Measurements from ENCODE around the gene C1QTNF4.
"Not testable (repeated sequence)": the region's sequence is repeated elsewhere in the genome, so short reads cannot be mapped to it uniquely, and the experiment has no call there.

The C1QTNF4 gene

GRCh38 chr11:47593934-47594855 lies at the start of gene C1QTNF4:
C1QTNF4 (minus strand) TSS chr11:47594411; CDS start chr11:47590810, 3,601 bp downstream.
- no peak for DNase-seq

- peak; percentile 98 for DNase-seq
Measured at GRCh38 chr11:47642099-47642855, 48.1 kb upstream of the C1QTNF4 start, which contains the start of gene MTCH2. MTCH2 (minus strand) TSS chr11:47642559; CDS start chr11:47642465, 94 bp downstream.

DNA sequence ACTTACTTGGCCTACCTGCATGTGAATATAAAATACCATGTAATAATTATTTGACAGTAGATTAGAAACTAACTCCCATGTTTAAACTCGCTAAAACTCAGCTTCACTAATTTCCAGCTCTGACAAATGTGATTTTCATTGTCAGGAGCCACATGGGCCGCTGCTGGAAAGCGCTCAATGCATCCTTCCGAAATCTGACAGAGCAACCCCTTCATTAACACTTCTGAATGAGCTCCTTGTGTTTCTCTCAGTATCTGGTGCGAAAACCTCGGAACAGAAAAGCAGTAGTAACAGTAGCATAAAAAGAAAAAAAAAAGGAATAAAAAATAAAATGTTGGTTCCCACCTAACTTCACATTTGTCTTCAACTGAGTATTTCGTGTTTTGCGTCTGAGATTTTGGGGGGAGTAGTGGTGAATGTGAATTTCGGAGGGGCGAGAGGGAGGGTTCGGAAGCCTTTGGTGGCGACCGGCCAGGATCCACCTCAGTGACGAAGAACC lies 47.4 kb upstream of the C1QTNF4 start:
- DNase-seq, result no peak

- not testable (repeated sequence) for DNase-seq
Measured at GRCh38 chr11:47640506-47640905, 46.3 kb upstream of the C1QTNF4 start.

GRCh38 chr11:47636331-47636730 lies 42.1 kb upstream of the C1QTNF4 start:
- DNase-seq, result not testable (repeated sequence)

DNA sequence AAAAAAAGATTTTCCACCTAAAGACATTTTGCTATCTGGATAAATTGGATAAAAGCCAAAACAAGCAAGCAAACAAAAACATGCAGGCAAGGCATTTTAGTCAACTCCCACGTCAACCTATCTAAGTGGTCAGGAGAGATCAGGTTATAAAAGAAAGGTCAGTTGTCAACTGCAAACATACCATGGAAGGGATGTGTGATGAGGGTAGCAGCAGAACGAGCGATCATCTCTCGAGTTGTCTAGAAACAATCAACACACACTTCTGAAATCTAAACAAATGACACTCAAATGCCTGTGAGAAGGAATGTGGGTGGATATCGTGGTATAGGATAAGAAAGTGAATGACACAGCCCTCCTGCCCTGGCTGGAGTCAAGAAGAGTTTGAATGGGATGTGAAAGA lies 37.3 kb upstream of the C1QTNF4 start:
- no peak for DNase-seq

DNA sequence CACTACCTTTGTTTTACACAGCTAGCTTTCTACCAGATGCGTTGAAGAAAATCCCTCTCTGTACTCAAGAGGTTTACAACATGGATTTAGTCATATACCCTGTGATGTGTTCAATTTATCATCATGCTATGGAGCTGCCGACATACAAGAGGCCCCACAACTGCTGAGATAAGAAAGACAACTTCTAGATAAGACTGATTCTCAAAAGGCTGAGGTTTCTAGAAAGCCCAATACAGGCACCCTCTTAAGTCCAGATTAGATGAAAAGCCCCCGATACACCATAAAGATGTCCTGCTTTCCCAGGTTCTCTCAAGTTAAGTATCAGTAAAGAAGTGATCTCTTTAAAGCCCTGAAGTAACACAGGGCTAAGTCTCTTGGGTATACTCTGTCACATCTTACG lies 33.8 kb upstream of the C1QTNF4 start:
- DNase-seq, result no peak

- DNase-seq, result no peak
Measured at GRCh38 chr11:47626234-47626633, 32.0 kb upstream of the C1QTNF4 start.

DNA sequence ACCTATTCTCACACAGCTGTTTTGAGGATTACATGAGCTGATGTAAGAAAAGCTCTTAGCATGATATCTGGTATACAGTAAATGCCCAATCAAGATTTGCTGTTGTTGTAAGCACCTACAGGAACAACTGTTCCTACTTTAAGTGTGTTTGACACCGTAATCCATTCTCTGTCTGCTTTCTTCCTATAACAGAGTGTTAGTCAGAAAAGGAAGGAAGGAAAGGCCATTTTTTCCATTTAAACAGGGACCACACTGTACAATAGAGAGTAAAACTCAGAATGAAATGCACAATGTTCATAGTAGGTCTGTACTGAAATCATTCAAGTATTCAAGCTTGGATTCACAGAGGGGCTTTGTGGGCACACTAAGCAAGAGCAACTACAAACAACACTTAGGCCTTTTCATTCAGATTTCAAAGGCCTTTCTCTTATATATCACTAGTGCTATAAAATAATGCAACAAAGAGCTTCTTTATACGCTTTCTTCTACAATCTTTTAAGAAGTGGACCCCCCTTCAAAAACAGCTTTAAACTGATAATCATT lies 26.7 kb upstream of the C1QTNF4 start:
- no peak for DNase-seq

GRCh38 chr11:47617417-47617809 lies 23.2 kb upstream of the C1QTNF4 start:
- no peak for DNase-seq

- no peak for DNase-seq
Measured at GRCh38 chr11:47616726-47617416, 22.7 kb upstream of the C1QTNF4 start.

GRCh38 chr11:47615249-47615648 lies 21.0 kb upstream of the C1QTNF4 start:
- DNase-seq, result no peak

- no peak for DNase-seq
Measured at GRCh38 chr11:47611348-47611794, 17.2 kb upstream of the C1QTNF4 start.

GRCh38 chr11:47609675-47610074 lies 15.5 kb upstream of the C1QTNF4 start:
- no peak for DNase-seq

GRCh38 chr11:47607380-47607779 lies 13.2 kb upstream of the C1QTNF4 start:
- no peak for DNase-seq

DNA sequence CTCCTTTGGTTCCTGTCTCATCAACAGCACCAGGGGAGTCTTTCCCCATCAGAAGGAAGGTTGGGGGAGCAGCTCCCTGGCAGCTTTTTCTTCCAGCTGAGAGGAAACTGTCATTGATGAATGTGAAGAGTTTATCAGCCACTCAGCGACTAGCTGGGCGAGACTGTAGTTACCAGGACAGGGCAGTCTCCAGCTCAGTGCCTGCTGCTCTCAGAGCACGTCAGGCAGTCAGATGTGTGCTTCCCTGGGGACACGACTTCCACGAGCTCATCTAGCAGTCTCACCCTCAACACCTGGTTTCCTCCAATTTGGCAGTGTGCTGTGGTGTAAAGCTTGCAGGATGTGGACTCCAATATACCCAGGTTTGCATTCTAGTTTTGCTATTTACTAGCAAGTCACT lies 12.5 kb upstream of the C1QTNF4 start:
- no peak for DNase-seq

GRCh38 chr11:47605921-47606320 lies 11.7 kb upstream of the C1QTNF4 start:
- no peak for DNase-seq

DNA sequence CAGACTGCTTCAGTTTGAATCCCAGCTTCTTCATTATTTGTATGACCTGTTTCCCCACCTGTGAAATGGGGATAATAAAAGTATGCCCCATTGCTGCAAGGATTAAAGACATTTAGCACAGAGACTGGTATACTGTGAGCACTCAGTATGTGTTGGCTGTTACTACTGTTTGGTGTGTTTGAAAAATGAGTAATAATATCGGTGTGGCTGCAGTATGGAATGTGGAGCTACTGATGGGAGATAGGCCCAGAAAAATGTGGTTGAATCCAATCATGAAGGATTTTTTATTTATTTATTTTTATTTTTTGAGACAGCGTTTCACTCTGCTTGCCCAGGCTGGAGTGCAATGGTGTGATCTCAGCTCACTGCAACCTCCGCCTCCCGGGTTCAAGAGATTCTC lies 9.1 kb upstream of the C1QTNF4 start:
- no peak for DNase-seq

DNA sequence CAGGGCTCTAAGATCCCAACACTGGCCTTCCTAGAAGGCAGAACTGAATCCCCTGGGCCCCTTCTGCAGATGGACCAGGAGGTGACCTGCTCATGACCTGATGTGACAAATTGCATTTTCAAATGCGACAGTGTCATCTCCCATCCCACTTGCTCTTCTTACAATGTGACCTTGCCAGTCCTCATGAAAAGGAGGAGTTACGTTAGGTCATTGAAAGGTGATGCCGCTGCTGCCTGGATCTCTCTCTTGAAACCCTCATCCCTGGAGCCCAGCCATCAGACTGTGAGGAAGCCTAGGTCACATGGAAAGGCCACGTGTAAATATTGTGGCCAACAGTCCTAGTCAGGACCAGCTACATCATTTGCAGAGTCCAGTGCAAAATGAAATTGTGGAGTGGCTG lies 5.7 kb upstream of the C1QTNF4 start:
- no peak for DNase-seq

DNA sequence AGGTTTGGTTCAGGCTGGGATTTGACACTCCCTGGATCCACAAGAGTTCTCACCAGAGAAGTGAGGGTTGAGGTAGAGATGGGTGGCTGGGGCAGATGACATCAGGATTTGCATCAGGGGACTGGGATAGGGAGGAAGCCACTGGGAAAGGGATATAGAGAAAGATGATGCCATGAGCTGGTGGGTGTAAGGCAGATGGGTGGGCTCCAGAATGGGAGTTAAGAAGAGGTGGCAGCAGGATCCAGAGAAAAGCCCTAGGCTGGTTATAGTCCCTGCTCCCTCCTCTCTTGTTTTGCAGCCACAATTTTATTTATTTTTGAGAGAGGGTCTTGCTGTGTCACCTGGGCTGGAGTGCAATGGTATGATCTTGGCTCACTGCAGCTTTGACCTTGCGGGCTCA lies 1.8 kb upstream of the C1QTNF4 start:
- DNase-seq, result no peak

DNA sequence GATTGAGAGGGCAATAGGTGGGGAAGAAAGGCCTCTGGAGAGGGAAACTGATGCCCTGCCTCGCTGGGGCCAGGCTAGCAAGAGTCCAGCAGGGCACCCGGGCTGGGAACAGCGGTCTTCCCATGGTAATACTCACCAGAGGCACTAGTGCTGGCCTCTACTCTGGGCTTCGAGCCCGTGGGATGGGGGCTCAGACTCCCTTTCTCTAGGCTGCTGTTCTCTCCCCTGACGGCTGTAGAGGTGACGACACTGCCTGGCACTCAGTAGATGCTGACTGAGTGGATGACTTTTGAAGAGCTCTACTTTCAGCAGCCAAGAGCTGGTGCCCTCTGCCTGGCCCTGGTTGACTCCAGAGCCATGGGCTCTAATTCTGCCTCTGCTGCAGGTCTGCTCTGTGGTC lies 818 bp upstream of the C1QTNF4 start:
- no peak for DNase-seq

DNA sequence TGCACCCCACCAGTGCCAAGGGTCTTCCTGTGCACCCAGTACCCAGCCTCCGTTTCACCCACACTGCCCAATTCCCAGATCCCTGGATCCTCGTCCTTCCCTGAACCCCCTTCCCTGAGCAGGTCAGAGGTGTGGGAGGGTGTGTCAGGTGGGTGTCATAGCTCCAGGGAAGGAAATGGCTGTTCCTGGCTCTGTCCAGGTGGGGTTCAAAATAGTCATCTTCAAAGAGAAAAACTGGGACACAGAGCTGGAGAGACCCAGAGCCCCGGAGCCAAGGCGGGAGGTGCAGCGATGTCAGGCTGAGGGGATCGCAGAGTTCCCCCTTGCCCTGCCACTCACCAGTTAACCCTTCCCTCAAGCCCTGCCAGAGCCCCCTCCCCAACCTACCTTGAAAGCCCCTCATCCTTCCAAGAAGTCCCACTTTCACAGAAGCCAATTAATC lies 698 bp downstream of the C1QTNF4 start:
- DNase-seq, result no peak

DNA sequence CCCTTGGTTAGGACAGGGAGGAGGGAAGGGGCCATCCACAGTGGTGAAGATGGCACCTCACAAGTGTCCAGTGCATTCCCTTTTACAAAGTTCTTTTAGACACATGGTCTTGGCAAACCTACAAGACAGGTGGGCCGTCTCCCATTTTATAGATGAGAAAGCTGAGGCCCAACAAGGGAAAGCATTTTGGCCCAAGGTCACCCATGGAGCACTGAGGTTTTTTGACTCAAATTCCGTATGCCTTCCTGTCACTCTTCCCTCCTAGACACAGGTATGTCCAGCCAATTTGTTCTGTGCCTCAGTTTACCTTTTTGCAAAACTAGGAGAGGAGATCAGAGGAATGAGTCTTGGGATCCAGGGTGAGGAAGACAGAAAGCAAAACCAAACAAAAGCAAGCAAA lies 1.2 kb downstream of the C1QTNF4 start:
- DNase-seq, result no peak

All from right forelimb (tissue), 1 donor.